Thymus (tissue), 11 donors: ENCODE data around the gene MUC20. TPM values are rescaled to one million over a fixed set of nuclear protein-coding genes. Genes with fewer than 3 reads are reported as not detected.

Experiments used
- DNase-seq, 9 donors: peaks; one replicate each; pipeline ENCODE4 v3.0.0-alpha.2; 2013; ENCODE audit warnings: low spot score in 9 of 9, low read depth in 6 of 9, missing footprints in 1 of 9
- H3K27ac ChIP-seq, 2 donors: one replicate each; pipeline ENCODE4 v1.5.1; 2013; ENCODE audit warnings: control low read depth in 1 of 2, low read depth in 1 of 2, low read length in 1 of 2, mild to moderate bottlenecking in 1 of 2, moderate library complexity in 1 of 2
- H3K27me3 ChIP-seq, 2 donors: one replicate each; pipeline ENCODE4 v1.5.1; 2013; ENCODE audit warnings: low read length in 1 of 2; ENCODE audit not compliant: control insufficient read depth in 2 of 2, insufficient read depth in 1 of 2
- H3K36me3 ChIP-seq, 2 donors: one replicate each; pipeline ENCODE4 v1.5.1; 2013; ENCODE audit warnings: low read length in 1 of 2, mild to moderate bottlenecking in 1 of 2, moderate library complexity in 1 of 2; ENCODE audit not compliant: control insufficient read depth in 2 of 2, insufficient read depth in 2 of 2
- H3K4me1 ChIP-seq, 2 donors: one replicate each; pipeline ENCODE4 v1.5.1; 2013; ENCODE audit warnings: low read length in 2 of 2; ENCODE audit not compliant: control insufficient read depth in 2 of 2, insufficient read depth in 2 of 2
- H3K4me3 ChIP-seq, 2 donors: one replicate each; pipeline ENCODE4 v1.5.1; 2013; ENCODE audit warnings: low read length in 2 of 2, control low read depth in 1 of 2, mild to moderate bottlenecking in 1 of 2
- H3K9me3 ChIP-seq, 2 donors: one replicate each; pipeline ENCODE4 v1.5.1; 2013; ENCODE audit warnings: low read length in 1 of 2, mild to moderate bottlenecking in 1 of 2; ENCODE audit not compliant: control insufficient read depth in 2 of 2, insufficient read depth in 1 of 2
- WGBS: extraction: QIAGEN DNeasy Blood & Tissue Kit; methylation state at CpG from one replicate; pipeline ENCODE4 v1.1.7; 2013; 5-methylcytosine and 5-hydroxymethylcytosine counted together
- polyA plus RNA-seq: library from polyadenylated mRNA; stranded (reverse); fragments of 200-250 nt; gene quantifications from one replicate; pipeline ENCODE4 v1.2.3, GENCODE V29; 2013
- total RNA-seq: library from RNA; stranded (reverse); fragments of 120-200 nt; gene quantifications from one replicate; pipeline ENCODE4 v1.2.4, GENCODE V29; 2013
- donor health status: healthy.

MUC20 gene
- total and polyA plus RNA-seq, 2 donors, result 1.2 to 5.7 TPM

DNA sequence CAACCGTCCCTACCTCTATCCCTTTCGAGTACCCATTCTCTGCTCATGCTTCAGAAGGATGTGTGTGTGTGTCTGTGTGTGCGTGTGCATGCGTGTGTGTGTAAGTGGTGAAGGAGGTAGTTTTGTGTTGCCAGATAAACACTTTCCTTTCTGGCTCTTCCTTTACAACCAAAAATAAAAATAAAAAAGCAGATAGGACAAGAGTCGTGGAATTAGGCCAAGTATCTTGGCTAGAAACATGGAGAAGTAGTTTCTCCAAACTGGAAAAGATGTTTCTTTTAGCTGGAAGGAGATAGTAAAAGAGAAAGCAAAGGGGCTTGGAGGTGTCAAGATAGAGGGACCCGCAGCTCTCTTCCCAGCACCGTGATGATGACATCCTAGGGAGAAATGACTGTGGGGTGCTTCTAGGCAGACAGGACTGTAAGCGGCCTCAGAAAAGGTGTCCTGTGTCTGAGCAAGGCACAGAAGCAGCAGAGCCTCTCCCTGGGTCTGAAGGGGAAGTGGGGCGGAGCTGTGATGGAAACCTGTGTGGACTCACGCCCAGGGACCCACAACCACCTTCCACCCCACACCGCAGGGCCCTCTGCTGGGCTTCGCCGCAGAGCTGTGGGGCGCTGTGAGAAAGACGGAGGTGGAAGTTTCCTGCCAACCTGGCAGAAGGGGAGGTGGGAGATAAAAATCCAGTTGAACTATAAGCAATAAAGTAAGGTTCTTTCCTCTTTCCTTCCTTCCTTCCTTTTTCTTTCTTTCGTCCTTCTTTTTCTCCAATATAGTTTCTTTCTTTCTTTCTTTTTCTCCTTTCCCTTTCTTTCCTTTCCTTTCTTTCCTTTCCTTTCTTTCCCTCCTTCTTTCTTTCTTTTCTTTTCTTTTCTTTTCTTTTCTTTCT, 35.3 kb downstream of the MUC20 start:
- H3K27me3 ChIP-seq, result peaks cover 0 to 31% of the 10 kb centered on the region in 2 donors
- no peak overlapping the region for H3K27ac ChIP-seq
- DNase-seq, result no peak
- 88% methylated on average over 16 of the region's 16 CpGs for WGBS
- no peak overlapping the region for H3K4me3 ChIP-seq
- no peaks in the 10 kb centered on the region for H3K36me3 ChIP-seq
- H3K9me3 ChIP-seq, result no peaks in the 10 kb centered on the region
- H3K4me1 ChIP-seq, result peaks cover 6 to 27% of the 10 kb centered on the region in 2 donors

DNA sequence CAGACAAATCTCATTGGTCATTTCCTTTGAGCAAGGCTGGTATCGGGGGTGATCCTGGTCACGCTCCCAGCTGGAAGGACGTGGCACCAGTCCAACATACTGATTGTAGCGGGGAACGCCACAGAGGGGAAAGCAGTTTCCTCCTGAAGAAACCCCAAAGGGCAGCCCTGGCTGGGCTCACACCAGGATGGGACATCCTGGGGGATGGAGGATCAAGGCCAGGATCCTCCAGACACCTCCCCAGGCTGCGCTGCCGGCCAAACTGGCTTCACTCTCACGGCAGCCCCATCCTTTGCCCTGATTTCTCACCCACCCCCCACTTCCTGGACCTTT, 36.6 kb downstream of the MUC20 start:
- Histone ChIP-seq H3K27me3 (peaks cover 0 to 44% of the 10 kb centered on the region in 2 donors), H3K4me3 (no peak overlapping the region), H3K9me3 (peaks cover 0 to 9% of the 10 kb centered on the region in 2 donors), H3K36me3 (no peaks in the 10 kb centered on the region), H3K4me1 (peaks cover 6 to 30% of the 10 kb centered on the region in 2 donors), H3K27ac (no peak overlapping the region)
- DNase-seq, result no peak
- WGBS, result 79% methylated on average over 8 of the region's 8 CpGs

DNA sequence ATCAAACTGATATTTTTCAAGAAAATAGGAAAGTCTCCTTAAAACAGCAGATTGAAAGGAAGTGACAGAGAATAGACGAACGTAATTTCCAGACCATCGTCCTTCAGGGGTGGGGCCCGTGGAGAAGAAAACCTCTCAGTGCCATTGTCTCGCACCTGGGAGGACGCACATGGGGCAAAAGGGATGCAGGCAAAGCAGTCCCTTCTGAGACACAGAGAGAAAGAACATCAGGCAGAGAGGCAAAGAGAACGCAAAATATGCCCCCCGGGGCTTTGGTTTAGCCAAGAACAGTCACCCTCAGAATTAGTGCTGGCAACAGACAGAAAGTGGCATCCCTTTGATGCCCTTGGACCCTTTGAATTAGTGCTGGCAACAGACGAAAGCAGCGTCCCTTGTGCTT, 37.0 kb downstream of the MUC20 start:
- H3K4me3 ChIP-seq, result no peak overlapping the region
- H3K27me3 ChIP-seq, result peaks cover 0 to 46% of the 10 kb centered on the region in 2 donors
- H3K36me3 ChIP-seq, result no peaks in the 10 kb centered on the region
- no peak for DNase-seq
- H3K9me3 ChIP-seq, result peaks cover 0 to 9% of the 10 kb centered on the region in 2 donors
- no peak overlapping the region for H3K27ac ChIP-seq
- peaks cover 6 to 26% of the 10 kb centered on the region in 2 donors for H3K4me1 ChIP-seq
- 81% methylated on average over 10 of the region's 10 CpGs for WGBS

GRCh38 chr3:195758721-195759353, 38.1 kb downstream of the MUC20 start:
- DNase-seq, result no peak
- peaks cover 0 to 57% of the 10 kb centered on the region in 2 donors for H3K27me3 ChIP-seq
- WGBS, result 88% methylated on average over 19 of the region's 19 CpGs

DNA sequence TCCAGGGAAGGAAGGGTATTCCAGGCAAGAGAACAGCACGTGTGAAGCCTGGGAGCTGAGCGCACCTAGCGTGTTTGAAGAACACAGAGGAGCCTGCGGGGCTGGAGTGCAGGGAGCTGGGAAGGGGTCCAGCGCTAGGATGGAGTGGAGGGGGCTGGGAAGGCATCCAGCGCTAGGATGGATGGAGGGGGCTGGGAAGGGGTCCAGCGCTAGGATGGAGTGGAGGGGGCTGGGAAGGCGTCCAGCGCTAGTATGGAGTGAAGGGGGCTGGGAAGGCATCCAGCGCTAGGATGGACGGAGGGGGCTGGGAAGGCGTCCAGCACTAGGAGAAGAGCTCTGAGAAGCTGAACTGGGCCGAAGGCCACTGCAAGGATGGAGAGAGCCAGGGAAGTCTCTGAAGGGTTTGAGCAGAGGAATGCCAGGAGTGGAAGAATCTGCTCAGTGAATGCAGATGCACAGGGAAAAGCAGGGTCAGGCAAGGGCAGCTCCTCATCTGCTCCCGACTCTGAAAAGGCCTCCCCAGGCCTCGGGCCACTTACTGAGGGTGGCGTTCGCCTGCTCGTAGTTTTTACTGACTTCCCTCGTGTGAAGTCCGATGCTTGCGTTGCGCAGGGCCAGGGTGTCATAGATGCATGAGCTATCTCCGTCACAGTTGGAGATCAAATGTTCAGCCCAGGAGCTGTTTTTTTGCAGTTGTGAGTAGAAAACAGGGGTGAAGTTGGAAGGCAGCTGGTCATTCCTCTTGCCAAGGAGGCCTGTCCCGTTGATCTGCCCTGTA, 39.8 kb downstream of the MUC20 start:
- Histone ChIP-seq H3K4me1 (peaks cover 0 to 16% of the 10 kb centered on the region in 2 donors), H3K9me3 (peaks cover 0 to 9% of the 10 kb centered on the region in 2 donors), H3K27ac (no peak overlapping the region), H3K4me3 (no peak overlapping the region), H3K27me3 (peaks cover 0 to 72% of the 10 kb centered on the region in 2 donors), H3K36me3 (no peaks in the 10 kb centered on the region)
- DNase-seq, result no peak
- WGBS, result 88% methylated on average over 24 of the region's 24 CpGs

More at GRCh38 chr3:195758721-195759353, 38.1 kb downstream of the MUC20 start:
- H3K4me3 ChIP-seq, result no peak overlapping the region
- H3K4me1 ChIP-seq, result peaks cover 0 to 17% of the 10 kb centered on the region in 2 donors
- no peaks in the 10 kb centered on the region for H3K36me3 ChIP-seq
- H3K9me3 ChIP-seq, result peaks cover 0 to 9% of the 10 kb centered on the region in 2 donors
- no peak overlapping the region for H3K27ac ChIP-seq

- Histone ChIP-seq H3K9me3 (peaks cover 0 to 9% of the 10 kb centered on the region in 2 donors), H3K36me3 (no peaks in the 10 kb centered on the region), H3K27ac (no peak overlapping the region), H3K27me3 (peaks cover 0 to 69% of the 10 kb centered on the region in 2 donors), H3K4me3 (no peak overlapping the region), H3K4me1 (peaks cover 0 to 16% of the 10 kb centered on the region in 2 donors)
- no peak for DNase-seq
- WGBS, result 78% methylated on average over 10 of the region's 10 CpGs
Observed at GRCh38 chr3:195761123-195761566, 40.4 kb downstream of the MUC20 start.

GRCh38 chr3:195761567-195762248, 40.9 kb downstream of the MUC20 start:
- peak in 1 of 9 donors; percentile 28 for DNase-seq
- H3K4me1 ChIP-seq, result peaks cover 0 to 16% of the 10 kb centered on the region in 2 donors
- no peaks in the 10 kb centered on the region for H3K36me3 ChIP-seq
- 11% methylated on average over 51 of the region's 52 CpGs for WGBS
- peaks cover 0 to 68% of the 10 kb centered on the region in 2 donors for H3K27me3 ChIP-seq
- H3K4me3 ChIP-seq, result no peak overlapping the region
- peaks cover 0 to 14% of the 10 kb centered on the region in 2 donors for H3K9me3 ChIP-seq
- H3K27ac ChIP-seq, result no peak overlapping the region

DNA sequence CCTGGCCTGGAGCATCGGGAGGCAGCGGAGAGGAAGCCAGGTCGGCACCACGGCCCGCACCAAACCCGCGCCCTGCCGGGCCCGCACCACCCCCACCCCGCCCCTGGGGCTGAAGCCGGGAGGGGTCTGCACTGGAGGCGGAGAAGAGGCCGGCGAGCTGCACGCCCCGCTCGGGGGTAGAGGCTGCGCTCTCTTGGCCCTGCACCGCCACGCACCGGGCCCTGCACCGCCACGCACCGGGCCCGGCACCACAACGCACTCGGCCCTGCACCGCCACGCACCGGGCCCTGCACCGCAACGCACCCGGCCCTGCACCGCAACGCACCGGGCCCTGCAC, 41.4 kb downstream of the MUC20 start:
- H3K27me3 ChIP-seq, result peaks cover 0 to 66% of the 10 kb centered on the region in 2 donors
- peaks cover 0 to 15% of the 10 kb centered on the region in 2 donors for H3K9me3 ChIP-seq
- DNase-seq, result no peak
- 75% methylated on average over 36 of the region's 36 CpGs for WGBS
- H3K4me3 ChIP-seq, result no peak overlapping the region
- peaks cover 0 to 13% of the 10 kb centered on the region in 2 donors for H3K4me1 ChIP-seq
- no peaks in the 10 kb centered on the region for H3K36me3 ChIP-seq
- H3K27ac ChIP-seq, result no peak overlapping the region
